ENCODE data around the gene KCTD12.

DNA sequence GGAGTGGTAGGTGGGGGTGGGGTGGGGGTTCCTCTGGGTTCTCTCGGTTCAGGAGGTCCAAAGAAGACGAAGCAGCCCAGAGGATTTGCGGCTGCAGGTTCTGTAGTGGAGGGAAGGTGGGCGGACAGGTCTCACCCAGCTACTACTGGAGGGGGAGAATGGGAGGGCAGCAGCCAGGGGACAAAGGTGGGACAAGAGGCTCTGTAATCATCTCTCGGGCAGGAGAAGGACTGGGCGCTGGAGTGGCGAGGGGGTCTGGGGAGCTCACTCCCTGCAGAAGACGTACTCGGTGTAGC is 1.4 kb downstream of the KCTD12 start:
- no peak for TF ChIP-seq POLR2A (IDR thresholded peaks at IDR 0.05; ENCODE audit: low read length)
- TF ChIP-seq GATA1 (IDR thresholded peaks at IDR 0.05; ENCODE audit: low read depth, low read length) = no peak
